ENCODE measurements around the gene DCTPP1. TPM values are rescaled to one million over a fixed set of nuclear protein-coding genes. Genes with fewer than 3 reads are reported as not detected.
"Not testable (repeated sequence)": the region's sequence is repeated elsewhere in the genome, so short reads cannot be mapped to it uniquely, and the experiment has no call there.

The DCTPP1 gene
- total and polyA plus RNA-seq, 2 of the 4 experiments (the other 2 are of a cell fraction) = 24.9 to 45.5 TPM

GRCh38 chr16:30464078-30464477 is 34.2 kb upstream of the DCTPP1 start:
- H2BK120ac ChIP-seq (ENCODE audit: low read depth, low read length) = no peak overlapping the region
- no peaks in the 10 kb centered on the region for H3K36me3 ChIP-seq (ENCODE audit: control insufficient read depth, insufficient read depth, low read length)
- H4K8ac ChIP-seq (ENCODE audit: low read depth in 2 of 2, low read length in 2 of 2) = no peak overlapping the region
- no peak overlapping the region for H3K18ac ChIP-seq (ENCODE audit: low read depth, low read length)
- no peak for DNase-seq
- no peak overlapping the region for H2BK15ac ChIP-seq (ENCODE audit: low read depth, low read length)
- BruUV-seq (replicated peaks) = no TSS peak
- no peak overlapping the region for H3K9ac ChIP-seq (ENCODE audit: low read depth, low read length)
- H2AFZ ChIP-seq (replicated peaks; ENCODE audit: low read length, poor library complexity) = no peak overlapping the region
- no peak overlapping the region for H3K56ac ChIP-seq (ENCODE audit: extremely low read depth, insufficient read depth, low read length)
- no peak for ATAC-seq (ENCODE audit: low read depth)
- H2BK20ac ChIP-seq (ENCODE audit: low read depth, low read length) = no peak overlapping the region
- H4K20me1 ChIP-seq (ENCODE audit: insufficient read depth, low read length) = no peaks in the 10 kb centered on the region
- WGBS, 2 experiments (ENCODE audit: extremely low coverage in 2 of 2, insufficient read length in 1 of 2) = 86% methylated on average over 5 of the region's 7 CpGs; no CpG with 5 or more reads in 1 of the 2 experiments
- H2BK5ac ChIP-seq (ENCODE audit: low read depth, low read length, poor library complexity, severe bottlenecking) = no peak overlapping the region
- CTCF ChIA-PET = interaction anchor here (0.6 kb wide), 1 partner anchor 134 kb away, joined by 3 read pairs; no protein-coding TSS in a partner anchor
- dilution Hi-C loops (cut with HindIII; ENCODE audit: low sequenced_read_pairs, unreplicated experiment) = no loop called here
- H3K4me1 ChIP-seq (ENCODE audit: control insufficient read depth, insufficient read depth, low read length) = no peaks in the 10 kb centered on the region
- H3K9me1 ChIP-seq (ENCODE audit: insufficient read depth, low read length) = no peaks in the 10 kb centered on the region
- POLR2A ChIA-PET (ENCODE audit: unreplicated experiment) = no interaction called here
- no peaks in the 10 kb centered on the region for H3K79me1 ChIP-seq (ENCODE audit: low read depth in 1 of 2, low read length in 2 of 2)
- intact Hi-C loops (cut with micrococcal nuclease) = no loop called here
- no peaks in the 10 kb centered on the region; the same call in 1 of the 2 replicates for H3K27me3 ChIP-seq (ENCODE audit: control insufficient read depth, insufficient read depth, low read length)
- H3K9me3 ChIP-seq (ENCODE audit: control insufficient read depth, insufficient read depth, low read length) = no peaks in the 10 kb centered on the region
- in situ Hi-C loops (cut with MboI; ENCODE audit: low sequenced_read_pairs) = no loop called here
- no peak overlapping the region for H2AK9ac ChIP-seq (replicated peaks; ENCODE audit: low read depth, low read length, poor library complexity)
- H4K5ac ChIP-seq (ENCODE audit: low read depth, low read length) = no peak overlapping the region
- no peak overlapping the region for H3K4me3 ChIP-seq (ENCODE audit: insufficient read depth, low read depth, low read length)
- no peak overlapping the region for H4K91ac ChIP-seq (ENCODE audit: insufficient read depth, low read depth, low read length)
- no peak overlapping the region for H3K23ac ChIP-seq (ENCODE audit: low read depth, low read length)
- no peak overlapping the region for H3K14ac ChIP-seq (replicated peaks; ENCODE audit: low read depth, low read length)
- TF ChIP-seq ELK1 (IDR thresholded peaks at IDR 0.05; ENCODE audit: borderline replicate concordance, low read depth, low read length) (no peak), FOS (IDR thresholded peaks at IDR 0.05; ENCODE audit: low read depth, low read length) (no peak), BHLHE40 (IDR thresholded peaks at IDR 0.05; ENCODE audit: low read depth, low read length) (no peak), NFE2L2 (IDR thresholded peaks at IDR 0.05; ENCODE audit: low read depth, low read length) (no peak), MAFK (IDR thresholded peaks at IDR 0.05; ENCODE audit: low read depth, low read length) (no peak), RCOR1 (IDR thresholded peaks at IDR 0.05; ENCODE audit: insufficient replicate concordance, low read length) (no peak)
- no peak overlapping the region for H2AK5ac ChIP-seq (ENCODE audit: low read depth, low read length)
- no peak overlapping the region for H3K27ac ChIP-seq (ENCODE audit: insufficient read depth, low read length)
- H3K4me2 ChIP-seq (ENCODE audit: low read depth, low read length) = no peak overlapping the region
- H3K4ac ChIP-seq (ENCODE audit: low read depth, low read length) = no peak overlapping the region

- BruUV-seq (replicated peaks); H2AK9ac ChIP-seq (replicated peaks; ENCODE audit: low read depth, low read length, poor library complexity); H4K8ac ChIP-seq (ENCODE audit: low read depth in 2 of 2, low read length in 2 of 2); H3K14ac ChIP-seq (replicated peaks; ENCODE audit: low read depth, low read length); POLR2A ChIA-PET (ENCODE audit: unreplicated experiment); H3K9ac ChIP-seq (ENCODE audit: low read depth, low read length); H3K18ac ChIP-seq (ENCODE audit: low read depth, low read length); dilution Hi-C loops (cut with HindIII; ENCODE audit: low sequenced_read_pairs, unreplicated experiment); H2AK5ac ChIP-seq (ENCODE audit: low read depth, low read length); H3K9me3 ChIP-seq (ENCODE audit: control insufficient read depth, insufficient read depth, low read length); H4K5ac ChIP-seq (ENCODE audit: low read depth, low read length); H4K91ac ChIP-seq (ENCODE audit: insufficient read depth, low read depth, low read length); H3K9me1 ChIP-seq (ENCODE audit: insufficient read depth, low read length); H3K4me2 ChIP-seq (ENCODE audit: low read depth, low read length); ATAC-seq (ENCODE audit: low read depth); H3K27ac ChIP-seq (ENCODE audit: insufficient read depth, low read length); H2BK5ac ChIP-seq (ENCODE audit: low read depth, low read length, poor library complexity, severe bottlenecking); H3K79me1 ChIP-seq (ENCODE audit: low read depth in 1 of 2, low read length in 2 of 2); H3K36me3 ChIP-seq (ENCODE audit: control insufficient read depth, insufficient read depth, low read length); H4K20me1 ChIP-seq (ENCODE audit: insufficient read depth, low read length); H3K56ac ChIP-seq (ENCODE audit: extremely low read depth, insufficient read depth, low read length); intact Hi-C loops (cut with micrococcal nuclease); H3K4ac ChIP-seq (ENCODE audit: low read depth, low read length); H2AFZ ChIP-seq (replicated peaks; ENCODE audit: low read length, poor library complexity); H2BK20ac ChIP-seq (ENCODE audit: low read depth, low read length); H3K4me3 ChIP-seq (ENCODE audit: insufficient read depth, low read depth, low read length); in situ Hi-C loops (cut with MboI; ENCODE audit: low sequenced_read_pairs); H2BK120ac ChIP-seq (ENCODE audit: low read depth, low read length); H3K4me1 ChIP-seq (ENCODE audit: control insufficient read depth, insufficient read depth, low read length); DNase-seq; H3K23ac ChIP-seq (ENCODE audit: low read depth, low read length); H2BK15ac ChIP-seq (ENCODE audit: low read depth, low read length): not testable (repeated sequence)
- CTCF ChIA-PET = interaction anchor here (0.6 kb wide), 1 partner anchor 8 kb away, joined by 4 read pairs; no protein-coding TSS in a partner anchor
- peaks cover 10% of the 10 kb centered on the region for H3K27me3 ChIP-seq (ENCODE audit: control insufficient read depth, insufficient read depth, low read length)
- 40% methylated on average over 2 of the region's 5 CpGs; no CpG with 5 or more reads in 1 of the 2 experiments for WGBS, 2 experiments (ENCODE audit: extremely low coverage in 2 of 2, insufficient read length in 1 of 2)
These were observed 31.6 kb upstream of the DCTPP1 start for GRCh38 chr16:30461426-30461825.
